NB4 (cell line): ENCODE results near the gene PTCH2.

Source experiments
- CTCF ChIP-seq: IDR thresholded peaks from one replicate; pipeline ENCODE4 v1.5.1; 2012; ENCODE audit warnings: low read depth, low read length
- POLR2A ChIP-seq: IDR thresholded peaks from 2 replicates; pipeline ENCODE4 v1.6.1; 2011; ENCODE audit warnings: mild to moderate bottlenecking; ENCODE audit not compliant: insufficient read length; ENCODE audit errors: extremely low read depth
- TF ChIP-seq, protein P1 (sequence below): IDR thresholded peaks from 2 replicates; pipeline ENCODE4 v1.6.1; 2011; ENCODE audit warnings: low read depth, low read length

- no peak for TF ChIP-seq CTCF
- TF ChIP-seq, protein P1, sequence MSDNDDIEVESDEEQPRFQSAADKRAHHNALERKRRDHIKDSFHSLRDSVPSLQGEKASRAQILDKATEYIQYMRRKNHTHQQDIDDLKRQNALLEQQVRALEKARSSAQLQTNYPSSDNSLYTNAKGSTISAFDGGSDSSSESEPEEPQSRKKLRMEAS: no peak
- TF ChIP-seq POLR2A: no peak
Observed at GRCh38 chr1:44884746-44885145, 41.7 kb upstream of the PTCH2 start.
